LNCaP clone FGC (cell line): Measurements from ENCODE around the gene RPL13.

Experiments used
- DNase-seq: peaks from one replicate; pipeline ENCODE4 v3.0.0-alpha.2; 2011; ENCODE audit warnings: low read depth
- H3K4me3 ChIP-seq: 2 replicates; pipeline ENCODE4 v1.5.1; 2011; ENCODE audit warnings: mild to moderate bottlenecking, low read depth, low read length, control low read depth
- TF ChIP-seq, protein P1 (sequence below): IDR thresholded peaks from 2 replicates; pipeline ENCODE4 v1.5.1; 2012; ENCODE audit warnings: mild to moderate bottlenecking; ENCODE audit not compliant: control insufficient read depth, insufficient read depth; ENCODE audit errors: extremely low read depth

Gene RPL13

DNA sequence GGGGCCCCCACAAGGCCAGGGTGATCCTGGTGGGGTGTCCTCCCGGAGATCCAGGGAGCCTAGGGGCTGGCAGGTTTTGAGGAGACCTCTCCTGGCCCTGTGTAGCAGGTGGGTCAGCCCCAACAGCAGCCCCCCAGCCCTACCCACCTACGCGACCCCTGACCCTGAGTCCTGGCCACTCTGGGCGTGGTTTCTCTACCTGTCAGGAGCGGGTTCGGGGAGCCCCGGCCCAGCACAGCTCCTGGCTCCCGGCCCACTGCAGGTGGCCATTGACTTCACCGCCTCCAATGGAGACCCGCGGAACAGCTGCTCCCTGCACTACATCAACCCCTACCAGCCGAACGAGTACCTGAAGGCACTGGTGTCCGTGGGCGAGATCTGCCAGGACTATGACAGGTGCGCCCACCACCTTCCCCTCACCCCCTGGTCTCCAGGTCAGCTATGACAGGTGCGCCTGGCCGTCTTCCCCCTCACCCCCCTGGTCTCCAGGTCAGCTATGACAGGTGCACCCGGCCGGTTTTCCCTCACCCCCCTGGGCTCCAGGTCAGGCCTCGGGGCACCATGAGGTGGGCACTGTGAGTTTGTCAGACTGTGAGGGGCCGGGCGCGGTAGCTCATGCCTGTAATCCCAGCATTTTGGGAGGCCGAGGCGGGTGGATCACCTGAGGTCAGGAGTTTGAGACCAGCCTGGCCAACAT lies 28.1 kb downstream of the RPL13 start:
- DNase-seq, result no peak
- H3K4me3 ChIP-seq, result no peak overlapping the region
- TF ChIP-seq, protein P1, sequence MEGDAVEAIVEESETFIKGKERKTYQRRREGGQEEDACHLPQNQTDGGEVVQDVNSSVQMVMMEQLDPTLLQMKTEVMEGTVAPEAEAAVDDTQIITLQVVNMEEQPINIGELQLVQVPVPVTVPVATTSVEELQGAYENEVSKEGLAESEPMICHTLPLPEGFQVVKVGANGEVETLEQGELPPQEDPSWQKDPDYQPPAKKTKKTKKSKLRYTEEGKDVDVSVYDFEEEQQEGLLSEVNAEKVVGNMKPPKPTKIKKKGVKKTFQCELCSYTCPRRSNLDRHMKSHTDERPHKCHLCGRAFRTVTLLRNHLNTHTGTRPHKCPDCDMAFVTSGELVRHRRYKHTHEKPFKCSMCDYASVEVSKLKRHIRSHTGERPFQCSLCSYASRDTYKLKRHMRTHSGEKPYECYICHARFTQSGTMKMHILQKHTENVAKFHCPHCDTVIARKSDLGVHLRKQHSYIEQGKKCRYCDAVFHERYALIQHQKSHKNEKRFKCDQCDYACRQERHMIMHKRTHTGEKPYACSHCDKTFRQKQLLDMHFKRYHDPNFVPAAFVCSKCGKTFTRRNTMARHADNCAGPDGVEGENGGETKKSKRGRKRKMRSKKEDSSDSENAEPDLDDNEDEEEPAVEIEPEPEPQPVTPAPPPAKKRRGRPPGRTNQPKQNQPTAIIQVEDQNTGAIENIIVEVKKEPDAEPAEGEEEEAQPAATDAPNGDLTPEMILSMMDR, result no peak

DNA sequence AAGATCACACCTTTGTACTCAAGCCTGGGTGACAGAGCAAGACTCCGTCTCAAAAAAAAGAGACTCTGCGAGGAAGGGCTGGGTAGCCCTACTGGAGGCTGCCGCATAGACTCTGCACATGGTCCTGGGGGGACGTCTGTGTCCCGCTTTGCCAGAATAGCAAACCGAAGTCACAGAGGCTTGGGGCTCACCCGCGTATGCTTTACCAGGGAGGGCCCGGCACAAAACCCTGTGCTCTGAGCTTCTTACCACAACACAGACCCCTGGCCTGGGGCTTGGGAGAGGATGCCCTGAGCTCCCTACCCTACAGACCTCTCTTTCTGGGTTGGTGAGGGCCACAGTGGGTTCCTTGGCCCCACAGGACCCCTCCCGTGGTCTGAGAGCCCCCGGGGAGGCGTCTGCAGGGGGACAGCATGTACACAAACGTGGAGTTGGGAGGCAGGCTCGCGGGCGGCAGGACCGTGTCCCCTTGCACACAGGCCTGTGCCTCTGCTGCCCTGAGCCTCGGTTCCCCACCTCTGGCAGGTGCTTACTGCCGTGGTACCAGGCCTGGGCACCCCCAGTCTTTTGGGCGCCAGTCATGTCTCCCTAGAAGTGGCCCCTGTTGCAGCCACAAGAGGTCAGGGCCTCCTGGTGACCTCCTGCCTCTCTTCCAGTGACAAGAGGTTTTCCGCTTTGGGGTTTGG lies 28.9 kb downstream of the RPL13 start:
- H3K4me3 ChIP-seq, result no peak overlapping the region
- TF ChIP-seq, protein P1, result no peak
- DNase-seq, result no peak

- TF ChIP-seq, protein P1, result no peak
- DNase-seq, result no peak
- H3K4me3 ChIP-seq, result no peak overlapping the region
Observed at GRCh38 chr16:89593841-89594240, 33.4 kb downstream of the RPL13 start.

DNA sequence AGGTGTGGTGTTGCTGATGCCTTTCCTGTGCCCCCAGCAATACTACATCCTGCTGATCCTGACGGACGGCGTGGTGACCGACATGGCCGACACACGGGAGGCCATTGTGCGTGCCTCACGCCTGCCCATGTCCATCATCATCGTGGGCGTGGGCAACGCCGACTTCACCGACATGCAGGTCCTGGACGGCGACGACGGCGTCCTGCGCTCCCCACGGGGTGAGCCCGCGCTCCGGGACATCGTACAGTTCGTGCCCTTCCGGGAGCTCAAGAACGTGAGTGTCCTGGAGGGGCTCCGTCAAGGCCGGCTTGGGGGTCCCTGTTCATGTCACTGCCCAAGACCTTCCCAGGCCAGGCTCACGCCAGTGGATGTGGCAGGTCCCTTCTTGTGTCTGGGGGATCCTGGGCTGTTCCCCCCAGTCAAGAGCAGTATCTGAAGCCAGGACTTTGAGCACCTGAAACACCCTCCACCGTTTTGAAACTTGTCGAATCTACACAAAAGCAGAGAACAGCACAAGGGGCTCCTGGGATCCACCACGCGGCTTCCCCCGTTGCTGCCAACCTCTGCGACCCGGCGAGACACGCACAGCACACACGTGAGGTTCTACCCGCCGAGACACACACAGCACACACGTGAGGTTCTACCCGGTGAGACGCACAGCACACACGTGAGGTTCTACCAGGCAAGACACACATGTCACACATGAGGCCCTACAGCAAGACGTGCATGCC lies 35.0 kb downstream of the RPL13 start:
- no peak for DNase-seq
- no peak overlapping the region for H3K4me3 ChIP-seq
- TF ChIP-seq, protein P1, result no peak

DNA sequence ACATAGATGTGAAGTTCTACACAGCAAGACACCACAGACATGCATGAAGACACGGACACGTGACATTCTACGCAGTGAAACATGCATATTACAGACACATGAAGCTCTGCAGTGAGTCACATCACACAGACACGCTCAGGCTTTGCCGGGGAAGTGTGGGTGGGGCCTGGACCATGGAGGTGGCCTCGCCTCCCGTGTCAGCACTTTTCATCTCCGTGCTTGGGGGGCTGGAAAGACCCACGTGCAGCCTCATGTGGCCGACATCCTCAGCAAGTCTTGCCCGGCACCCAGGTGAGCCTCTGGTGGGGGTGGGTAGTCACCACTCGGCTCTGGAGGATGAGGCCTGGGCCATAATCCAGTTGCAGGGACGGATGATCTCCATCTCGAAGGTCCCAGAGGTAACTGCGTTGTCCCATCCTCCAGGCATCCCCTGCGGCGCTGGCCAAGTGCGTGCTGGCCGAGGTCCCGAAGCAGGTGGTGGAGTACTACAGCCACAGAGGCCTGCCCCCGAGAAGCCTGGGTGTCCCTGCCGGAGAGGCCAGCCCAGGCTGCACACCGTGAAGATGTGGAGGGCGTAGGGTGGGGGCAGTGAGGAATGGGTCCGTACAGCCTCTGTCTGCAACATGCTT lies 35.7 kb downstream of the RPL13 start:
- no peak overlapping the region for H3K4me3 ChIP-seq
- TF ChIP-seq, protein P1, result no peak
- no peak for DNase-seq

- TF ChIP-seq, protein P1, result no peak
- DNase-seq, result no peak
- no peak overlapping the region for H3K4me3 ChIP-seq
Observed at GRCh38 chr16:89596957-89597649, 36.6 kb downstream of the RPL13 start.
